HCT116 (cell line): ENCODE data around the gene KIAA1614. TPM values are rescaled to one million over a fixed set of nuclear protein-coding genes. Genes with fewer than 3 reads are reported as not detected.

ENCODE experiments used
- ATAC-seq: fragments of 200-7000 bp; cut with Tn5 transposase; 2 replicates; pipeline ENCODE4 v1.9.1; 2020; ENCODE audit warnings: mild to moderate bottlenecking, moderate library complexity
- BruUV-seq: library from RNA; stranded (reverse); fragments of 400-500 nt; replicated peaks from 2 replicates; lab custom pipeline; 2021; lab: Mats Ljungman, UMichigan
- CTCF ChIA-PET: fragments of 300-600 bp; sonication (Branson Sonifier 250); formaldehyde crosslinking; loops from one replicate; lab custom pipeline; 2021; ENCODE audit warnings: antibody characterized with exemption; lab: Charles Lee
- POLR2A ChIA-PET: fragments of 300-600, 350-600 bp; sonication (Branson Sonifier 250); formaldehyde crosslinking; loops from one replicate; lab custom pipeline; 2021; ENCODE audit warnings: antibody characterized with exemption; lab: Charles Lee
- RAD21 ChIA-PET, 2 experiments: fragments of 300-600 bp; sonication (Branson Sonifier 250); formaldehyde crosslinking; loops; one replicate each; lab custom pipeline; 2023; ENCODE audit warnings: low total read pairs in 2 of 2; ENCODE audit not compliant: uncharacterized antibody in 2 of 2, unreplicated experiment in 2 of 2, low non-redundant PET in 1 of 2; lab: Charles Lee
- DNase-seq: peaks from one replicate; pipeline ENCODE4 v3.0.0-alpha.2; 2010; ENCODE audit warnings: low read depth, low spot score
- H2AFZ ChIP-seq: fragments of 200-600 bp; shearing (Covaris generic), sonication (generic); 2 replicates; pipeline ENCODE4 v1.6.1; 2017; ENCODE audit warnings: low read depth, mixed run types, mixed read lengths, antibody characterized with exemption, low read length; ENCODE audit not compliant: poor library complexity, severe bottlenecking
- H3K27ac ChIP-seq: 2 replicates; pipeline ENCODE4 v1.5.1; 2012; ENCODE audit warnings: low read depth, low read length
- H3K27me3 ChIP-seq: fragments of 200-600 bp; sonication (generic); 2 replicates; pipeline ENCODE4 v1.6.1; 2016; ENCODE audit warnings: mixed run types, low read length, mixed read lengths; ENCODE audit not compliant: insufficient read depth
- H3K36me3 ChIP-seq, 2 experiments: fragments of 200-500 bp in 1 of 2; fragments of 200-600 bp in 1 of 2; sonication (Bioruptor generic) in 1 of 2; sonication (generic) in 1 of 2; 2 replicates each; pipeline versions ENCODE4 v1.5.1 to v1.6.1; 2014 to 2016; ENCODE audit warnings: low read length in 2 of 2, inconsistent platforms in 1 of 2, mixed read lengths in 1 of 2, mixed run types in 1 of 2; ENCODE audit not compliant: insufficient read depth in 2 of 2, control insufficient read depth in 1 of 2
- H3K4me1 ChIP-seq, 2 experiments: fragments of 200-600 bp in 1 of 2; sonication (generic) in 1 of 2; 2 replicates each; pipeline versions ENCODE4 v1.5.1 to v1.6.1; 2012 to 2017; ENCODE audit warnings: low read length in 2 of 2, inconsistent platforms in 1 of 2, mild to moderate bottlenecking in 1 of 2, mixed read lengths in 1 of 2, mixed run types in 1 of 2, moderate library complexity in 1 of 2; ENCODE audit not compliant: insufficient read depth in 2 of 2, control insufficient read depth in 1 of 2
- H3K4me2 ChIP-seq: fragments of 200-600 bp; sonication (generic); 2 replicates; pipeline ENCODE4 v1.6.1; 2017; ENCODE audit warnings: mixed run types, low read length, mixed read lengths
- H3K4me3 ChIP-seq, 2 experiments: fragments of 200-600 bp in 1 of 2; sonication (generic) in 1 of 2; replicated peaks in 1 of 2; 2 replicates each; pipeline ENCODE4 v1.5.1; 2011 to 2016; ENCODE audit warnings: low read length in 2 of 2, control low read depth in 1 of 2, low read depth in 1 of 2, mild to moderate bottlenecking in 1 of 2, mixed read lengths in 1 of 2, mixed run types in 1 of 2
- H3K79me2 ChIP-seq: fragments of 200-600 bp; sonication (generic); 2 replicates; pipeline ENCODE4 v1.6.1; 2017; ENCODE audit warnings: mild to moderate bottlenecking, mixed run types, low read length, moderate library complexity, mixed read lengths; ENCODE audit not compliant: insufficient read depth
- H3K9ac ChIP-seq: fragments of 200-600 bp; sonication (generic); 2 replicates; pipeline ENCODE4 v1.6.1; 2016; ENCODE audit warnings: low read length, mixed read lengths
- H3K9me2 ChIP-seq: fragments of 200-600 bp; sonication (generic), shearing (Covaris generic); 2 replicates; pipeline ENCODE4 v1.6.1; 2017; ENCODE audit warnings: mixed run types, mild to moderate bottlenecking, moderate library complexity; ENCODE audit not compliant: insufficient read depth
- H3K9me3 ChIP-seq, 2 experiments: fragments of 200-500 bp in 1 of 2; fragments of 200-600 bp in 1 of 2; sonication (Bioruptor generic) in 1 of 2; sonication (generic) in 1 of 2; 2 replicates each; pipeline ENCODE4 v1.6.1; 2014 to 2017; ENCODE audit warnings: low read length in 2 of 2, mixed read lengths in 2 of 2, inconsistent platforms in 1 of 2, low read depth in 1 of 2, mild to moderate bottlenecking in 1 of 2, mixed run types in 1 of 2, moderate library complexity in 1 of 2; ENCODE audit not compliant: control insufficient read depth in 1 of 2, insufficient read depth in 1 of 2
- H4K20me1 ChIP-seq: fragments of 200-600 bp; sonication (generic), shearing (Covaris generic); 2 replicates; pipeline ENCODE4 v1.6.1; 2017; ENCODE audit warnings: mixed run types, mild to moderate bottlenecking, moderate library complexity; ENCODE audit not compliant: insufficient read depth
- CBX3 ChIP-seq: IDR thresholded peaks from 2 replicates; pipeline ENCODE4 v1.6.1; 2012; ENCODE audit warnings: low read depth
- CEBPB ChIP-seq: IDR thresholded peaks from 2 replicates; pipeline ENCODE4 v1.6.1; 2012; ENCODE audit warnings: low read depth
- EGR1 ChIP-seq: IDR thresholded peaks from 2 replicates; pipeline ENCODE4 v1.6.1; 2012; ENCODE audit warnings: low read depth
- EZH2 ChIP-seq: fragments of 200-600 bp; sonication (generic); IDR thresholded peaks from 2 replicates; pipeline ENCODE4 v1.6.1; 2017; ENCODE audit warnings: antibody characterized with exemption, mixed run types
- JUND ChIP-seq: IDR thresholded peaks from 2 replicates; pipeline ENCODE4 v1.6.1; 2012
- MAX ChIP-seq: IDR thresholded peaks from 2 replicates; pipeline ENCODE4 v1.6.1; 2012
- POLR2A ChIP-seq: IDR thresholded peaks from 2 replicates; pipeline ENCODE4 v1.7.0; 2011; ENCODE audit warnings: borderline replicate concordance; ENCODE audit not compliant: insufficient read depth, insufficient read length; ENCODE audit errors: extremely low read depth
- POLR2AphosphoS5 ChIP-seq: IDR thresholded peaks from 2 replicates; pipeline ENCODE4 v1.6.1; 2011; ENCODE audit warnings: mild to moderate bottlenecking, low read depth, low read length, moderate library complexity
- RAD21 ChIP-seq: IDR thresholded peaks from 2 replicates; pipeline ENCODE4 v1.6.1; 2012; ENCODE audit warnings: low read depth, mild to moderate bottlenecking
- REST ChIP-seq: IDR thresholded peaks from 2 replicates; pipeline ENCODE4 v1.6.1; 2012; ENCODE audit warnings: low read depth
- SIN3A ChIP-seq: IDR thresholded peaks from 2 replicates; pipeline ENCODE4 v1.6.1; 2012; ENCODE audit warnings: low read depth
- YY1 ChIP-seq: IDR thresholded peaks from 2 replicates; pipeline ENCODE4 v1.6.1; 2011; ENCODE audit warnings: low read length, low read depth, moderate library complexity, mild to moderate bottlenecking; ENCODE audit not compliant: insufficient replicate concordance; ENCODE audit errors: extremely low read depth
- ZBTB33 ChIP-seq: IDR thresholded peaks from 2 replicates; pipeline ENCODE4 v1.6.1; 2011; ENCODE audit warnings: mild to moderate bottlenecking, low read length, moderate library complexity; ENCODE audit not compliant: insufficient replicate concordance; ENCODE audit errors: extremely low read depth
- ZFX ChIP-seq: fragments of 450-650 bp; IDR thresholded peaks from 2 replicates; pipeline ENCODE4 v1.6.1; 2017
- ZNF274 ChIP-seq: fragments of 200-500 bp; sonication (Bioruptor generic); IDR thresholded peaks from 2 replicates; pipeline ENCODE4 v1.6.1; 2014; ENCODE audit warnings: mild to moderate bottlenecking, low read depth, low read length, inconsistent platforms
- intact Hi-C: fragments of 100-400 bp; cut with micrococcal nuclease; formaldehyde crosslinking; loops from 2 replicates; pipeline ENCODE4 v1.10.0; 2022
- total RNA-seq: library from RNA; stranded (reverse); gene quantifications from one replicate; pipeline ENCODE4 v1.2.1, GENCODE V29; 2021; ENCODE audit not compliant: unreplicated experiment

Gene KIAA1614
- total RNA-seq, 1 experiment from 2014 or later, result 0.25 TPM

- Histone ChIP-seq H3K9me3 (no peaks in the 10 kb centered on the region), H4K20me1 (no peaks in the 10 kb centered on the region), H2AFZ (no peak overlapping the region), H3K4me1 (no peaks in the 10 kb centered on the region), H3K79me2 (peaks cover 8% of the 10 kb centered on the region; the same call in 1 of the 2 replicates), H3K9ac (no peak overlapping the region), H3K27ac (no peak overlapping the region), H3K27me3 (no peaks in the 10 kb centered on the region), H3K36me3 (peaks cover 3 to 12% of the 10 kb centered on the region in 2 experiments; a peak in 3 of 4 replicates), H3K4me2 (no peak overlapping the region), H3K9me2 (no peaks in the 10 kb centered on the region), H3K4me3 (no peak overlapping the region)
- ATAC-seq (no peak), DNase-seq (no peak)
- TF ChIP-seq CEBPB (no peak), REST (no peak), EZH2 (no peak), YY1 (no peak), RAD21 (no peak), CBX3 (no peak), MAX (no peak), SIN3A (no peak), POLR2A (no peak), ZFX (no peak), EGR1 (no peak), ZNF274 (no peak), JUND (no peak), POLR2AphosphoS5 (no peak), ZBTB33 (no peak)
- BruUV-seq, result no TSS peak
- ChIA-PET POLR2A (no interaction called here), CTCF (no interaction called here), RAD21 (no interaction called here)
- intact Hi-C loops, result no loop called here
Observed at GRCh38 chr1:180997843-180998504, 85.3 kb downstream of the KIAA1614 start.
